Neuronal stem cell (in vitro differentiated cells): ENCODE data around the gene KIAA0319L.

Experiments
- DNase-seq: peaks from one replicate; pipeline ENCODE4 v3.0.0-alpha.2; 2013; ENCODE audit warnings: low spot score
- H2AFZ ChIP-seq: one replicate; pipeline ENCODE4 v1.6.1; 2013; ENCODE audit warnings: mild to moderate bottlenecking, low read length, inconsistent platforms
- H2AK5ac ChIP-seq: 2 replicates; pipeline ENCODE4 v1.6.1; 2013; ENCODE audit warnings: low read depth, mild to moderate bottlenecking, inconsistent platforms, low read length, moderate library complexity, mixed read lengths
- H2BK120ac ChIP-seq: 2 replicates; pipeline ENCODE4 v1.6.1; 2013; ENCODE audit warnings: low read depth, mild to moderate bottlenecking, inconsistent platforms, low read length, moderate library complexity, mixed read lengths
- H2BK12ac ChIP-seq: one replicate; pipeline ENCODE4 v1.6.1; 2013; ENCODE audit warnings: low read length, inconsistent platforms
- H2BK15ac ChIP-seq: 2 replicates; pipeline ENCODE4 v1.6.1; 2013; ENCODE audit warnings: mild to moderate bottlenecking, low read length, inconsistent platforms, mixed read lengths
- H2BK5ac ChIP-seq: one replicate; pipeline ENCODE4 v1.6.1; 2013; ENCODE audit warnings: inconsistent platforms, mild to moderate bottlenecking, low read length, moderate library complexity
- H3K14ac ChIP-seq: one replicate; pipeline ENCODE4 v1.6.1; 2013; ENCODE audit warnings: low read length, inconsistent platforms
- H3K18ac ChIP-seq: 2 replicates; pipeline ENCODE4 v1.6.1; 2013; ENCODE audit warnings: low read length, inconsistent platforms
- H3K23ac ChIP-seq: 2 replicates; pipeline ENCODE4 v1.6.1; 2013; ENCODE audit warnings: low read depth, mild to moderate bottlenecking, mixed read lengths, low read length, inconsistent platforms; ENCODE audit not compliant: poor library complexity
- H3K27ac ChIP-seq: replicated peaks from 3 replicates; pipeline ENCODE4 v1.5.1; 2013; ENCODE audit warnings: low read length, inconsistent platforms
- H3K27me3 ChIP-seq, 3 experiments: 2 replicates each; pipeline ENCODE4 v1.6.1; 2013; ENCODE audit warnings: low read length in 3 of 3, mild to moderate bottlenecking in 2 of 3, inconsistent platforms in 1 of 3, low read depth in 1 of 3, mixed read lengths in 1 of 3, moderate library complexity in 1 of 3; ENCODE audit not compliant: control insufficient read depth in 3 of 3, insufficient read depth in 3 of 3
- H3K36me3 ChIP-seq, 2 donors: replicated peaks in 1 of 2; 2 replicates each; pipeline ENCODE4 v1.6.1; 2013; ENCODE audit warnings: low read length in 2 of 2; ENCODE audit not compliant: control insufficient read depth in 2 of 2, insufficient read depth in 2 of 2
- H3K4ac ChIP-seq: 2 replicates; pipeline ENCODE4 v1.6.1; 2013; ENCODE audit warnings: inconsistent platforms, mild to moderate bottlenecking, low read length, moderate library complexity
- H3K4me1 ChIP-seq, 2 donors: 1 replicate in 1 of 2; 2 replicates in 1 of 2; pipeline ENCODE4 v1.6.1; 2013; ENCODE audit warnings: low read length in 2 of 2, low read depth in 1 of 2; ENCODE audit not compliant: control insufficient read depth in 2 of 2, insufficient read depth in 1 of 2
- H3K4me2 ChIP-seq: one replicate; pipeline ENCODE4 v1.6.1; 2013; ENCODE audit warnings: mild to moderate bottlenecking, low read length, inconsistent platforms; ENCODE audit not compliant: insufficient read depth, poor library complexity, severe bottlenecking
- H3K4me3 ChIP-seq, 2 donors: 2 replicates each; pipeline ENCODE4 v1.5.1; 2013; ENCODE audit warnings: low read length in 2 of 2, mild to moderate bottlenecking in 2 of 2, inconsistent platforms in 1 of 2, moderate library complexity in 1 of 2
- H3K79me1 ChIP-seq: one replicate; pipeline ENCODE4 v1.6.1; 2013; ENCODE audit warnings: low read depth, mild to moderate bottlenecking, inconsistent platforms, low read length, moderate library complexity
- H3K9ac ChIP-seq: one replicate; pipeline ENCODE4 v1.6.1; 2013; ENCODE audit warnings: mild to moderate bottlenecking, low read depth, low read length, inconsistent platforms; ENCODE audit not compliant: poor library complexity
- H3K9me3 ChIP-seq, 2 donors: replicated peaks in 1 of 2; 2 replicates each; pipeline versions ENCODE3 to v1.6.1; 2013; ENCODE audit warnings: low read length in 2 of 2, mild to moderate bottlenecking in 2 of 2, inconsistent platforms in 1 of 2, low read depth in 1 of 2, mixed read lengths in 1 of 2, moderate library complexity in 1 of 2; ENCODE audit not compliant: control insufficient read depth in 2 of 2, insufficient read depth in 1 of 2
- H4K8ac ChIP-seq: one replicate; pipeline ENCODE4 v1.6.1; 2013; ENCODE audit warnings: low read depth, mild to moderate bottlenecking, inconsistent platforms, low read length, moderate library complexity
- H4K91ac ChIP-seq: one replicate; pipeline ENCODE4 v1.6.1; 2013; ENCODE audit warnings: low read length, low read depth, mild to moderate bottlenecking, inconsistent platforms; ENCODE audit not compliant: poor library complexity
- WGBS, 2 donors: extraction: QIAGEN DNeasy Blood & Tissue Kit; methylation state at CpG; one replicate each; pipeline ENCODE4 v1.1.7; 2013; ENCODE audit warnings: missing lambda C conversion rate in 2 of 2, mixed read lengths in 1 of 2; ENCODE audit not compliant: insufficient read length in 2 of 2, insufficient replicate concordance in 1 of 2; ENCODE audit errors: extremely low coverage in 2 of 2; 5-methylcytosine and 5-hydroxymethylcytosine counted together

The KIAA0319L gene

GRCh38 chr1:35591211-35591610 lies 34.0 kb upstream of the KIAA0319L start:
- H3K27ac ChIP-seq, result no peak overlapping the region
- H3K23ac ChIP-seq, result no peak overlapping the region
- H3K4me2 ChIP-seq, result no peak overlapping the region
- no peak overlapping the region for H3K4ac ChIP-seq
- H3K4me1 ChIP-seq, result no peaks in the 10 kb centered on the region
- no peak overlapping the region for H4K91ac ChIP-seq
- no peak overlapping the region for H3K14ac ChIP-seq
- no peak overlapping the region for H4K8ac ChIP-seq
- no peaks in the 10 kb centered on the region for H3K27me3 ChIP-seq
- H3K9me3 ChIP-seq, result no peaks in the 10 kb centered on the region
- no peaks in the 10 kb centered on the region for H3K79me1 ChIP-seq
- no peak overlapping the region for H2AFZ ChIP-seq
- H2BK5ac ChIP-seq, result no peak overlapping the region
- no peak overlapping the region for H2AK5ac ChIP-seq
- no peak overlapping the region for H2BK120ac ChIP-seq
- WGBS, 2 donors, result no CpG with 5 or more reads among the region's 8 CpGs
- H3K9ac ChIP-seq, result no peak overlapping the region
- H2BK15ac ChIP-seq, result no peak overlapping the region
- DNase-seq, result no peak
- no peak overlapping the region for H2BK12ac ChIP-seq
- H3K36me3 ChIP-seq, result peaks cover 4 to 7% of the 10 kb centered on the region in 2 donors
- no peak overlapping the region for H3K4me3 ChIP-seq
- no peak overlapping the region for H3K18ac ChIP-seq

DNA sequence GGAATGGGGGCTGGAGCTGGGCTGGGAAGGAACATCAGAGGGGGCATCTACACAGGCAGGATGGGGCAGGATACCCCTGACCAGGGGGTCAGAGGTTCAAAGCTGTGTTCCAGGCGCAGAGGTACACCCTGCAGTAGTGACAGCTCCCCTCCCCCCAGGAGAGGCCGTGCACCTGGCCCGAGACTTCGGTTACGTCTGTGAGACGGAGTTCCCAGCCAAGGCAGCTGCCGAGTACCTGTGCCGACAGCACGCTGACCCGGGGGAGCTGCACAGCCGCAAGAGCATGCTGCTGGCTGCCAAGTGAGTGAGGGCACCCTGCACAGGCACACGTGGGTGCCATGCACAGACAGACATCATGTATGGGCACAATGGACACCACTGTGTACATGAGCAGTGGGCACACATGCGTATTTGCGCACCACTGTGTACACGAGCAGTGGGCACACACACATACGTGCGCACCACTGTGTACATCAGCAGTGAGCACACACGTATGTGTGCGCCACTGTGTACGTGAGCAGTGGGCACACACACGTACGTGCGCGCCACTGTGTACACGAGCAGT lies 33.4 kb upstream of the KIAA0319L start:
- Histone ChIP-seq H3K23ac (peak overlapping the region; percentile 57), H2BK15ac (no peak overlapping the region), H3K14ac (no peak overlapping the region), H2BK5ac (no peak overlapping the region), H3K9ac (peak overlapping the region; percentile 32), H3K36me3 (peaks cover under 1 to 4% of the 10 kb centered on the region in 2 donors), H2AFZ (no peak overlapping the region), H3K18ac (peak overlapping the region; percentile 38), H3K4ac (no peak overlapping the region), H3K27me3 (no peaks in the 10 kb centered on the region), H3K27ac (no peak overlapping the region), H3K4me1 (no peaks in the 10 kb centered on the region), H3K79me1 (no peaks in the 10 kb centered on the region), H2BK12ac (no peak overlapping the region), H3K4me2 (no peak overlapping the region), H2AK5ac (no peak overlapping the region), H3K4me3 (peak overlapping the region in 1 of 2 donors; percentile 70), H2BK120ac (no peak overlapping the region), H3K9me3 (no peaks in the 10 kb centered on the region), H4K91ac (no peak overlapping the region), H4K8ac (peak overlapping the region; percentile 5)
- no peak for DNase-seq
- no CpG with 5 or more reads among the region's 25 CpGs for WGBS, 2 donors

DNA sequence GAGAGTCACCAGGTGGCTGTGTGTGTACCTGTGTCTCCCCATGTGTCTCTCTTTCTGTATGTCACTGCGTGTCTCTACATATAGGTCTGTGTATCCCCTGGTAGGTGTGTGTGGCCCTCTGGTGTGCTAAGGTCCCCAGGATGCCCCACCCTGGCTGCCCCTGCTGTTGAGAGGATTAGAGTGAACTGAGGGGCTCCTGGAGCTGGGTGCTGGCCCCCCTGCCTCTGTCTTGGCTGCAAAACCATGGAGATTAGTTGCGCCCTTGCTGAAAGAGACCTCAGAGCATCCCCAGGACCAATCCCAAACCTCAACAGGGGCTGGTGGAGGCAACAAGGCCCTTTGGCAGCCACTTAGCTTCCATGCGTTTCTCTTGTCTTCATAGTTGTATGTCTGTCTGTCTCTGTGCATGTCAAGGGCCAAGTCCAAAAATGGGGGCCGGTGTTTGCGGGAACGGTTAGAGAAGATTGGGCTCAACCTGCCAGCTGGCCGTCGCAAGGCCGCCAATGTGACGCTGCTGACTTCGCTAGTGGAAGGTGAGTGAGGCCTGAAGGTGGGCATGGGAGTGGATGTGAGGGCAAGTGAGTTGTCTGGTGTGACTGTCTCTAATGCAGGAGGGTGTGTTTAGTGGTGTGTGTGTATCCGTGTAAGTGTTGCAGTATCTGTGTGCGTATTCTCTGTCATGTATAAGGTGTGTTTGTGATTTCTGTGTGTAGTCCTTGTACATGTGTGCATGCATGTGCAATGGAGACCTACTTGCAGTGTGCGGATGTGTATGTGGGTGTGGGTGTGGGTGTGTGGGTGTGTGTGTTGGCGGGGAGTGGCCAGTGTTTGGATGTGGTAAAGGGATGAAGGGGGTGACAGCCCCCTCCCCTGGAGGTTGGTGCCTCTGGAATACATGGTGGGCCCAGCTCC lies 32.6 kb upstream of the KIAA0319L start:
- no peak overlapping the region for H2BK120ac ChIP-seq
- no peak for DNase-seq
- no CpG with 5 or more reads among the region's 15 CpGs for WGBS, 2 donors

DNA sequence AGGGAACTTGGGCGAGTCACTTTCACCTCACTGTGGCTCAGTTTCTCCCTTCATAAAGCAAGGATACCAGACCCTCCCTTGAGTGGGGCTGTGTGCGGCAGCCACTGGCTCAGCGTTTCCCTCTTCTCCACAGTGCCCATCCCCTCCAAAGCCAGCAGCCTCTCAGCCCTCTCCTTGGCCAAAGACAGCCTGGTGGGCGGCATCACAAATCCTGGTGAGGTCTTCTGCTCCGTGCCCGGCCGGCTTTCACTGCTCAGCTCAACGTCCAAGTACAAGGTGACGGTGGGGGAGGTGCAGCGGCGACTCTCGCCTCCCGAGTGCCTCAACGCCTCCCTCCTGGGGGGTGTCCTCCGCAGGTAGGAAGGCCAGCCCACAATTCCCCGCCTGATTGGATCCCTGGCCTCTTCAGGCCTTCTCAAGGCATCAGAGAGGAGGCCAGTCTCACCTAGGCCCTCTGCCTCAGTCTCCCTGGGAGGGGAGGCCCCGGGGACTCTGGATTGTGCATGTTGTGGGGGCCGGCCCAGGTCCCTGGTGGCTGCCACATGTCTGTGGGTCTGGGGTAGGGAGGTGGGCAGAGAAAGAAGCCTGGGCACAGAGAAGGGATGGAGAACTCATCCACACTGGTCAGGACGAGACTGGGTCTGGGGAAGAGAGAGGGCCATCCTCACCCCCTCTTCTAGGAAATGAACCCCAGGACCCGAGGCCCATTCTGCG lies 31.2 kb upstream of the KIAA0319L start:
- no peak overlapping the region for H2AK5ac ChIP-seq
- no peak overlapping the region for H3K14ac ChIP-seq
- no peak overlapping the region for H3K4ac ChIP-seq
- H2BK5ac ChIP-seq, result no peak overlapping the region
- H3K4me1 ChIP-seq, result no peaks in the 10 kb centered on the region
- H3K18ac ChIP-seq, result no peak overlapping the region
- no peaks in the 10 kb centered on the region for H3K27me3 ChIP-seq
- no peak overlapping the region for H3K4me2 ChIP-seq
- H3K27ac ChIP-seq, result no peak overlapping the region
- H3K9me3 ChIP-seq, result no peaks in the 10 kb centered on the region
- DNase-seq, result no peak
- H3K9ac ChIP-seq, result no peak overlapping the region
- no peak overlapping the region for H2AFZ ChIP-seq
- H2BK15ac ChIP-seq, result no peak overlapping the region
- no peak overlapping the region for H2BK12ac ChIP-seq
- no CpG with 5 or more reads among the region's 21 CpGs for WGBS, 2 donors
- no peak overlapping the region for H2BK120ac ChIP-seq
- H3K79me1 ChIP-seq, result no peaks in the 10 kb centered on the region
- no peak overlapping the region for H4K91ac ChIP-seq
- no peak overlapping the region for H3K4me3 ChIP-seq
- H4K8ac ChIP-seq, result no peak overlapping the region
- no peak overlapping the region for H3K23ac ChIP-seq
- H3K36me3 ChIP-seq, result peaks cover 0 to 4% of the 10 kb centered on the region in 2 donors

More for the DNA sequence above, 32.6 kb upstream of the KIAA0319L start:
- Histone ChIP-seq H3K9ac (no peak overlapping the region), H4K8ac (no peak overlapping the region), H3K4me2 (no peak overlapping the region), H3K4me1 (no peaks in the 10 kb centered on the region), H3K4ac (no peak overlapping the region), H3K14ac (no peak overlapping the region), H3K27ac (no peak overlapping the region), H3K18ac (no peak overlapping the region), H2BK5ac (no peak overlapping the region), H3K23ac (peak overlapping the region; percentile 58), H3K27me3 (no peaks in the 10 kb centered on the region), H2BK12ac (no peak overlapping the region), H2AFZ (no peak overlapping the region), H3K9me3 (no peaks in the 10 kb centered on the region), H3K79me1 (no peaks in the 10 kb centered on the region), H3K36me3 (peaks cover 0 to 4% of the 10 kb centered on the region in 2 donors), H3K4me3 (no peak overlapping the region), H2AK5ac (no peak overlapping the region), H2BK15ac (no peak overlapping the region), H4K91ac (peak overlapping the region; percentile 6)
